ENCODE data around the gene ZKSCAN2.

The ZKSCAN2 gene

GRCh38 chr16:25257470-25257955 is at the start of gene ZKSCAN2:
TSS of gene ZKSCAN2 (minus strand) at chr16:25257845. CDS start at chr16:25257127, 718 bp downstream.
- peak; percentile 63 for DNase-seq (ENCODE audit: low read depth)
- TF ChIP-seq CTCF (IDR thresholded peaks at IDR 0.05; ENCODE audit: control insufficient read depth, insufficient read depth, low read depth, low read length, missing control alignments) = no peak
- peak within 1 kb of the TSS; percentile 83 for H3K4me3 ChIP-seq (ENCODE audit: control insufficient read depth, low read depth, low read length)

- DNase-seq (ENCODE audit: low read depth) = no peak
These were observed 42.3 kb upstream of the ZKSCAN2 start for GRCh38 chr16:25299792-25300590.

GRCh38 chr16:25298165-25298872 is 40.7 kb upstream of the ZKSCAN2 start:
- H3K4me3 ChIP-seq (ENCODE audit: control insufficient read depth, low read depth, low read length) = no peak overlapping the region
- no peak for DNase-seq (ENCODE audit: low read depth)
- TF ChIP-seq CTCF (IDR thresholded peaks at IDR 0.05; ENCODE audit: control insufficient read depth, insufficient read depth, low read depth, low read length, missing control alignments) = no peak

More at GRCh38 chr16:25299792-25300590, 42.3 kb upstream of the ZKSCAN2 start:
- TF ChIP-seq CTCF (IDR thresholded peaks at IDR 0.05; ENCODE audit: control insufficient read depth, insufficient read depth, low read depth, low read length, missing control alignments) = no peak
- no peak overlapping the region for H3K4me3 ChIP-seq (ENCODE audit: control insufficient read depth, low read depth, low read length)

- no peak overlapping the region for H3K4me3 ChIP-seq (ENCODE audit: control insufficient read depth, low read depth, low read length)
- DNase-seq (ENCODE audit: low read depth) = no peak
- no peak for TF ChIP-seq CTCF (IDR thresholded peaks at IDR 0.05; ENCODE audit: control insufficient read depth, insufficient read depth, low read depth, low read length, missing control alignments)
These were observed 39.6 kb upstream of the ZKSCAN2 start for GRCh38 chr16:25297151-25297787.

GRCh38 chr16:25291580-25291979 is 33.9 kb upstream of the ZKSCAN2 start:
- TF ChIP-seq CTCF (IDR thresholded peaks at IDR 0.05; ENCODE audit: control insufficient read depth, insufficient read depth, low read depth, low read length, missing control alignments) = no peak
- no peak for DNase-seq (ENCODE audit: low read depth)
- no peak overlapping the region for H3K4me3 ChIP-seq (ENCODE audit: control insufficient read depth, low read depth, low read length)

GRCh38 chr16:25289466-25289865 is 31.8 kb upstream of the ZKSCAN2 start:
- TF ChIP-seq CTCF (IDR thresholded peaks at IDR 0.05; ENCODE audit: control insufficient read depth, insufficient read depth, low read depth, low read length, missing control alignments) = no peak
- no peak for DNase-seq (ENCODE audit: low read depth)
- no peak overlapping the region for H3K4me3 ChIP-seq (ENCODE audit: control insufficient read depth, low read depth, low read length)

All from AG09309 (cell line).